Hepatocyte (in vitro differentiated cells): Measurements from ENCODE around the gene DNAJA4. TPM values are rescaled to one million over a fixed set of nuclear protein-coding genes. Genes with fewer than 3 reads are reported as not detected.
A peak's percentile ranks its signal among the peaks of the same experiment; 100 is the strongest.

Experiments
- DNase-seq: peaks from one replicate; pipeline ENCODE4 v3.0.0-alpha.2; 2016; ENCODE audit warnings: low spot score
- H2AFZ ChIP-seq: fragments of 200-600 bp; sonication (generic); 2 replicates; pipeline ENCODE4 v1.6.0; 2016; ENCODE audit warnings: antibody characterized with exemption, mild to moderate bottlenecking
- H3K27ac ChIP-seq: fragments of 200-600 bp; sonication (generic); 2 replicates; pipeline ENCODE4 v1.5.1; 2016; ENCODE audit warnings: mild to moderate bottlenecking
- H3K27me3 ChIP-seq: fragments of 200-600 bp; sonication (generic); 2 replicates; pipeline ENCODE4 v1.6.1; 2016
- H3K36me3 ChIP-seq: fragments of 200-600 bp; sonication (generic); replicated peaks from 2 replicates; pipeline ENCODE4 v1.5.1; 2016; ENCODE audit warnings: low read depth; ENCODE audit not compliant: insufficient read depth
- H3K4me1 ChIP-seq: fragments of 200-600 bp; sonication (generic); 2 replicates; pipeline ENCODE4 v1.5.1; 2016; ENCODE audit warnings: mild to moderate bottlenecking, moderate library complexity; ENCODE audit not compliant: insufficient read depth
- H3K4me2 ChIP-seq: fragments of 200-600 bp; sonication (generic); 2 replicates; pipeline ENCODE4 v1.6.0; 2016
- H3K4me3 ChIP-seq: fragments of 200-600 bp; sonication (generic); 2 replicates; pipeline ENCODE4 v1.5.1; 2016; ENCODE audit warnings: mild to moderate bottlenecking
- H3K79me2 ChIP-seq: fragments of 200-600 bp; sonication (generic); 2 replicates; pipeline ENCODE4 v1.6.0; 2017; ENCODE audit warnings: mild to moderate bottlenecking
- H3K9me2 ChIP-seq: fragments of 200-600 bp; sonication (generic); replicated peaks from 2 replicates; pipeline ENCODE4 v1.6.0; 2017; ENCODE audit warnings: mild to moderate bottlenecking; ENCODE audit not compliant: insufficient read depth
- H3K9me3 ChIP-seq: fragments of 200-600 bp; sonication (generic); 2 replicates; pipeline ENCODE4 v1.5.1; 2016; ENCODE audit warnings: low read depth, mild to moderate bottlenecking
- H4K20me1 ChIP-seq: fragments of 200-600 bp; sonication (generic); 2 replicates; pipeline ENCODE4 v1.6.0; 2016; ENCODE audit warnings: mild to moderate bottlenecking; ENCODE audit not compliant: insufficient read depth, poor library complexity, severe bottlenecking
- CTCF ChIP-seq: fragments of 200-600 bp; sonication (generic); IDR thresholded peaks from 2 replicates; pipeline ENCODE4 v1.5.1; 2016; ENCODE audit warnings: antibody characterized with exemption, mild to moderate bottlenecking; ENCODE audit not compliant: poor library complexity
- EZH2 ChIP-seq: fragments of 200-600 bp; sonication (generic); IDR thresholded peaks from 2 replicates; pipeline ENCODE4 v1.6.1; 2016; ENCODE audit warnings: antibody characterized with exemption, mild to moderate bottlenecking, borderline replicate concordance
- EZH2phosphoT487 ChIP-seq: fragments of 200-600 bp; sonication (generic); IDR thresholded peaks from one replicate; pipeline ENCODE4 v1.6.1; 2018; ENCODE audit warnings: antibody characterized with exemption, mild to moderate bottlenecking, low read depth, moderate library complexity; ENCODE audit not compliant: unreplicated experiment, severe bottlenecking
- WGBS: methylation state at CpG from one replicate; pipeline ENCODE4 v1.1.6; 2016; ENCODE audit warnings: low lambda C conversion rate; ENCODE audit errors: missing lambda C conversion rate; 5-methylcytosine and 5-hydroxymethylcytosine counted together
- polyA plus RNA-seq: library from polyadenylated mRNA; unstranded; fragments of >200 nt; fragmentation: Nextera tagmentation; extraction: Ambion mirVana; gene quantifications from 2 replicates; pipeline ENCODE4 v1.2.1, GENCODE V29; 2016
- total RNA-seq: library from RNA; depleted of rRNA; stranded (reverse); fragments of >200 nt; gene quantifications from 2 replicates; pipeline ENCODE4 v1.2.3, GENCODE V29; 2014

Gene DNAJA4
- total and polyA plus RNA-seq, 2 experiments from 2014 or later, result 2.8 to 3.6 TPM

- no peaks in the 10 kb centered on the region for H3K9me3 ChIP-seq
- TF ChIP-seq EZH2phosphoT487, result no peak
- TF ChIP-seq EZH2, result no peak
- no peak for TF ChIP-seq CTCF
- peak; percentile 52 for DNase-seq
- no peaks in the 10 kb centered on the region for H3K36me3 ChIP-seq
- peak overlapping the region; percentile 27 for H3K4me2 ChIP-seq
- H3K27ac ChIP-seq, result peak overlapping the region; percentile 84
- H3K79me2 ChIP-seq, result no peaks in the 10 kb centered on the region
- no peaks in the 10 kb centered on the region for H3K9me2 ChIP-seq
- no peaks in the 10 kb centered on the region for H4K20me1 ChIP-seq
- no peak overlapping the region for H3K4me3 ChIP-seq
- H3K4me1 ChIP-seq, result peaks cover 10% of the 10 kb centered on the region
- WGBS, result 93% methylated on average over 3 of the region's 3 CpGs
- H3K27me3 ChIP-seq, result no peaks in the 10 kb centered on the region
- no peak overlapping the region for H2AFZ ChIP-seq
Observed at GRCh38 chr15:78306176-78306774, 41.9 kb downstream of the DNAJA4 start.

- no peaks in the 10 kb centered on the region for H3K36me3 ChIP-seq
- H2AFZ ChIP-seq, result peak overlapping the region; percentile 16
- H3K27ac ChIP-seq, result no peak overlapping the region
- no peaks in the 10 kb centered on the region for H3K27me3 ChIP-seq
- peaks cover 10% of the 10 kb centered on the region for H3K4me1 ChIP-seq
- no peak overlapping the region for H3K4me2 ChIP-seq
- H3K4me3 ChIP-seq, result no peak overlapping the region
- H4K20me1 ChIP-seq, result no peaks in the 10 kb centered on the region
- no peaks in the 10 kb centered on the region for H3K79me2 ChIP-seq
- TF ChIP-seq CTCF, result no peak
- TF ChIP-seq EZH2phosphoT487, result no peak
- no peak for TF ChIP-seq EZH2
- no peak for DNase-seq
- H3K9me3 ChIP-seq, result no peaks in the 10 kb centered on the region
- WGBS, result 86% methylated on average over 6 of the region's 6 CpGs
- no peaks in the 10 kb centered on the region for H3K9me2 ChIP-seq
Observed at GRCh38 chr15:78307976-78308375, 43.6 kb downstream of the DNAJA4 start.

GRCh38 chr15:78308422-78309032 is 44.2 kb downstream of the DNAJA4 start:
- peak overlapping the region; percentile 16 for H2AFZ ChIP-seq
- H3K9me3 ChIP-seq, result no peaks in the 10 kb centered on the region
- no peaks in the 10 kb centered on the region for H3K27me3 ChIP-seq
- H3K36me3 ChIP-seq, result no peaks in the 10 kb centered on the region
- no peak overlapping the region for H3K4me3 ChIP-seq
- peak; percentile 94 for TF ChIP-seq CTCF
- TF ChIP-seq EZH2phosphoT487, result no peak
- TF ChIP-seq EZH2, result no peak
- H3K4me2 ChIP-seq, result peak overlapping the region; percentile 7
- no peaks in the 10 kb centered on the region for H3K79me2 ChIP-seq
- WGBS, result 18% methylated on average over 9 of the region's 9 CpGs
- peak; percentile 90 for DNase-seq
- H3K4me1 ChIP-seq, result peaks cover 10% of the 10 kb centered on the region
- no peak overlapping the region for H3K27ac ChIP-seq
- H4K20me1 ChIP-seq, result no peaks in the 10 kb centered on the region
- no peaks in the 10 kb centered on the region for H3K9me2 ChIP-seq
